H1 (cell line): ENCODE results near the gene ZBTB16. TPM values are rescaled to one million over a fixed set of nuclear protein-coding genes. Genes with fewer than 3 reads are reported as not detected.

Experiments used
- CHD2 ChIP-seq: IDR thresholded peaks from 2 replicates; pipeline ENCODE4 v1.6.1; 2012; ENCODE audit warnings: low read length, improper control_type of control experiment
- JUN ChIP-seq: IDR thresholded peaks from 2 replicates; pipeline ENCODE4 v1.6.1; 2011; ENCODE audit warnings: low read depth, mild to moderate bottlenecking, improper control_type of control experiment, low read length
- RAD21 ChIP-seq, 2 experiments: IDR thresholded peaks in 1 of 2; conservative IDR thresholded peaks in 1 of 2; 2 replicates each; pipeline ENCODE4 v1.6.1; 2011; ENCODE audit warnings: low read depth in 2 of 2, low read length in 2 of 2, improper control_type of control experiment in 1 of 2, inconsistent platforms in 1 of 2, mild to moderate bottlenecking in 1 of 2, moderate library complexity in 1 of 2
- polyA plus RNA-seq, 7 experiments: library from polyadenylated mRNA; depleted of rRNA in 3 of 7; stranded (reverse) in 5 of 7; unstranded in 2 of 7; fragments of >200 nt in 5 of 7; fragments of 200-250 nt in 2 of 7; gene quantifications; 1 replicate in 5 of 7; 2 replicates in 1 of 7; 4 replicates in 1 of 7; pipeline versions ENCODE4 v1.2.1 to v1.2.3, GENCODE V29; 2011 to 2013; ENCODE audit warnings: missing spikeins in 2 of 7, mixed read lengths in 2 of 7
- total RNA-seq: library from RNA; stranded (reverse); fragmentation: NEBNext Ultra II Directional; extraction: Animal tissue kit (Norgen Biotek cat#: 25700); gene quantifications from 2 replicates; pipeline ENCODE4 v1.2.1, GENCODE V29; 2021

ZBTB16 gene
- total and polyA plus RNA-seq, 2 of the 8 experiments (the other 6 are each of a cell fraction or from before 2014, with no cell fraction given) = 0.12 to 0.61 TPM

DNA sequence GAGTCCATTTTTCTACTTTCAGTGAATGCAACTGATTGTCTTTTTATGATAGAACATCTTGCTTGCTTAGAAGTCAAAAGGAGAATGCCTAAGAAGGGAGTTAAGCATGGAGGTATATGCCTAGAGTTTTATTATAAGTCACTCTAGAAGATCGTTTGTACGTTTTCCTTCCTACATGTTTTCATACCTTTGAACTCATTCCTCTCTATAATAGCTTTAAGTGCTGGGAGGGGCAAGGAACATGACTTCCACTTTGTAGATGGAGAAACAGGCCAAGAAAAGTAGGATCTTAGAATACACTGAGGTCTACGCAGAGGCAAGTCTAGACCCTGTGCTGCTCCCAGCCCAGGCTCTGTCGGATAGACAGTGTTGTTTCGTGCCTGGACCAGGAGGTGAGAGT is 114.3 kb downstream of the ZBTB16 start (continued):
- no peak for TF ChIP-seq RAD21 (IDR thresholded peaks at IDR 0.05 in 1 of 2, conservative IDR thresholded peaks at IDR 0.05 in 1 of 2; ENCODE audit: low read depth in 2 of 2, low read length in 2 of 2)
- TF ChIP-seq JUN = no peak
- TF ChIP-seq CHD2 = no peak
